Omental fat pad (tissue), 4 donors: ENCODE data around the gene EGLN1. TPM values are rescaled to one million over a fixed set of nuclear protein-coding genes. Genes with fewer than 3 reads are reported as not detected.
"Not testable (repeated sequence)": the region's sequence is repeated elsewhere in the genome, so short reads cannot be mapped to it uniquely, and the experiment has no call there.

Experiments
- ATAC-seq: fragments of 150-250 bp; one replicate; pipeline ENCODE4 v1.9.1; 2016; ENCODE audit warnings: mild to moderate bottlenecking, moderate library complexity; ENCODE audit not compliant: low FRiP score
- DNase-seq: peaks from one replicate; pipeline ENCODE4 v3.0.0-alpha.2; 2019; ENCODE audit warnings: low spot score
- CTCF ChIP-seq, 3 donors: fragments of 450-650 bp; IDR thresholded peaks; one replicate each; pipeline ENCODE4 v1.5.1; 2016 to 2017; ENCODE audit warnings: antibody characterized with exemption in 3 of 3, mild to moderate bottlenecking in 3 of 3, moderate library complexity in 2 of 3
- total RNA-seq, 4 donors: library from RNA; depleted of rRNA; stranded (reverse); fragments of >200 nt; gene quantifications; one replicate each; pipeline ENCODE4 v1.1.0, GENCODE V29; 2016

EGLN1 gene
- total RNA-seq, 4 donors from 2014 or later: 24.6 to 48.2 (median 37.2) TPM

GRCh38 chr1:231351816-231352215 lies 70.3 kb downstream of the EGLN1 start:
- TF ChIP-seq CTCF (IDR thresholded peaks at IDR 0.05): no peak
- DNase-seq: no peak
- no peak for ATAC-seq

GRCh38 chr1:231348856-231349255 lies 73.2 kb downstream of the EGLN1 start:
- DNase-seq, ATAC-seq: not testable (repeated sequence)

GRCh38 chr1:231348442-231348841 lies 73.6 kb downstream of the EGLN1 start:
- ATAC-seq: no peak
- no peak for DNase-seq
- no peak for TF ChIP-seq CTCF (IDR thresholded peaks at IDR 0.05)

GRCh38 chr1:231347961-231348360 lies 74.1 kb downstream of the EGLN1 start:
- DNase-seq (no peak), ATAC-seq (no peak)
- TF ChIP-seq CTCF (IDR thresholded peaks at IDR 0.05): no peak

GRCh38 chr1:231340328-231341013 lies 81.6 kb downstream of the EGLN1 start:
- DNase-seq (no peak), ATAC-seq (no peak)
- TF ChIP-seq CTCF (IDR thresholded peaks at IDR 0.05): no peak

GRCh38 chr1:231338270-231339128 lies 83.6 kb downstream of the EGLN1 start, which contains the start of gene SPRTN:
Gene SPRTN (plus strand): TSS chr1:231338293. CDS start chr1:231338384, 91 bp downstream.
- no peak for TF ChIP-seq CTCF (IDR thresholded peaks at IDR 0.05)
- DNase-seq (no peak), ATAC-seq (peak; percentile 79)

- ATAC-seq (peak; percentile 95), DNase-seq (peak; percentile 88)
- TF ChIP-seq CTCF (IDR thresholded peaks at IDR 0.05): no peak
These were observed 84.4 kb downstream of the EGLN1 start, which contains the start of gene EXOC8 for GRCh38 chr1:231337472-231338269. Gene EXOC8 (minus strand): TSS chr1:231337852. CDS start chr1:231337745, 107 bp downstream.
